Activated T-helper 9 cell treated with anti-CD3 and anti-CD28 coated beads, Interleukin-2, amount 50 U/mL, for 16 hours (primary cell): ENCODE measurements around the gene LIPC.

Experiments used
- DNase-seq: peaks from one replicate; pipeline ENCODE4 v3.0.0-alpha.2; 2020; ENCODE audit warnings: low read depth

The LIPC gene

GRCh38 chr15:58431221-58432149 is at the start of gene LIPC:
LIPC (plus strand) TSS chr15:58431991; CDS start chr15:58432033, 42 bp downstream.
- no peak for DNase-seq

GRCh38 chr15:58383876-58384275 is 47.9 kb upstream of the LIPC start:
- peak; percentile 29 for DNase-seq

- no peak for DNase-seq
Observed at GRCh38 chr15:58384667-58385066, 47.1 kb upstream of the LIPC start.

GRCh38 chr15:58386081-58386480 is 45.7 kb upstream of the LIPC start:
- DNase-seq = no peak

GRCh38 chr15:58386641-58387040 is 45.1 kb upstream of the LIPC start:
- DNase-seq = no peak

- DNase-seq = no peak
Observed at GRCh38 chr15:58387130-58387529, 44.7 kb upstream of the LIPC start.

GRCh38 chr15:58388211-58388610 is 43.6 kb upstream of the LIPC start:
- DNase-seq = no peak

- DNase-seq = no peak
Observed at GRCh38 chr15:58390118-58390517, 41.7 kb upstream of the LIPC start.

GRCh38 chr15:58390655-58391054 is 41.1 kb upstream of the LIPC start:
- no peak for DNase-seq

- no peak for DNase-seq
Observed at GRCh38 chr15:58391088-58391487, 40.7 kb upstream of the LIPC start.

- DNase-seq = no peak
Observed at GRCh38 chr15:58392141-58392540, 39.6 kb upstream of the LIPC start.

- no peak for DNase-seq
Observed at GRCh38 chr15:58392611-58393161, 39.1 kb upstream of the LIPC start.

- no peak for DNase-seq
Observed at GRCh38 chr15:58393241-58393662, 38.5 kb upstream of the LIPC start.

GRCh38 chr15:58396181-58396580 is 35.6 kb upstream of the LIPC start:
- DNase-seq = no peak

- DNase-seq = no peak
Observed at GRCh38 chr15:58398071-58398470, 33.7 kb upstream of the LIPC start.

- DNase-seq = no peak
Observed at GRCh38 chr15:58398643-58399042, 33.1 kb upstream of the LIPC start.

GRCh38 chr15:58399739-58400138 is 32.1 kb upstream of the LIPC start:
- no peak for DNase-seq

- DNase-seq = no peak
Observed at GRCh38 chr15:58401276-58401675, 30.5 kb upstream of the LIPC start.

- no peak for DNase-seq
Observed at GRCh38 chr15:58401991-58402649, 29.7 kb upstream of the LIPC start.

- no peak for DNase-seq
Observed at GRCh38 chr15:58403581-58403980, 28.2 kb upstream of the LIPC start.

- DNase-seq = no peak
Observed at GRCh38 chr15:58404020-58404419, 27.8 kb upstream of the LIPC start.

GRCh38 chr15:58404722-58405121 is 27.1 kb upstream of the LIPC start:
- DNase-seq = no peak

- DNase-seq = no peak
Observed at GRCh38 chr15:58405865-58406264, 25.9 kb upstream of the LIPC start.
